ENCODE results near the gene SLC29A3.

DNA sequence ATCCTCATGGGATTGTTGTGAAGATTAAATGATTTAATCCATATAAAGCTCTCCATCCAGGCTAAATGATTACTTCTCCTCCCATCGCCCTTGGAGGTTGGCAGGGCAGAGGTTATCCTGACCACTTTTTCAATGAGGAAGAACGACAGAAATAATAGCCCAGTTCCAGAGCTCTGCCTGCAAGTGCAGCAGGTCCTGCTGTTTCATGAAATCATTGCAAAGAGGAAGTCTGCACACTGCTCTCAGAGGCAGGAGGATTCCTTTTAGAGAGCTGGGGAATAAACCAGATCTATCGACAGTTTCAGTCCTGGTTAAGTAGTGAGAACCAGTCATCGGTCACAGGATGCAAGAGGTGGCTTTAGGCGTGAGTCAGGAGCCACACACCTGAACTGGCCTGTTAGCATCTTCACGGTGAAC lies 52.7 kb downstream of the SLC29A3 start:
- TF ChIP-seq, protein P1, sequence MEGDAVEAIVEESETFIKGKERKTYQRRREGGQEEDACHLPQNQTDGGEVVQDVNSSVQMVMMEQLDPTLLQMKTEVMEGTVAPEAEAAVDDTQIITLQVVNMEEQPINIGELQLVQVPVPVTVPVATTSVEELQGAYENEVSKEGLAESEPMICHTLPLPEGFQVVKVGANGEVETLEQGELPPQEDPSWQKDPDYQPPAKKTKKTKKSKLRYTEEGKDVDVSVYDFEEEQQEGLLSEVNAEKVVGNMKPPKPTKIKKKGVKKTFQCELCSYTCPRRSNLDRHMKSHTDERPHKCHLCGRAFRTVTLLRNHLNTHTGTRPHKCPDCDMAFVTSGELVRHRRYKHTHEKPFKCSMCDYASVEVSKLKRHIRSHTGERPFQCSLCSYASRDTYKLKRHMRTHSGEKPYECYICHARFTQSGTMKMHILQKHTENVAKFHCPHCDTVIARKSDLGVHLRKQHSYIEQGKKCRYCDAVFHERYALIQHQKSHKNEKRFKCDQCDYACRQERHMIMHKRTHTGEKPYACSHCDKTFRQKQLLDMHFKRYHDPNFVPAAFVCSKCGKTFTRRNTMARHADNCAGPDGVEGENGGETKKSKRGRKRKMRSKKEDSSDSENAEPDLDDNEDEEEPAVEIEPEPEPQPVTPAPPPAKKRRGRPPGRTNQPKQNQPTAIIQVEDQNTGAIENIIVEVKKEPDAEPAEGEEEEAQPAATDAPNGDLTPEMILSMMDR (IDR thresholded peaks at IDR 0.05), result no peak
- TF ChIP-seq EZH2phosphoT487 (IDR thresholded peaks at IDR 0.05) (no peak), EZH2 (IDR thresholded peaks at IDR 0.05) (no peak)

Data from neural progenitor cell (in vitro differentiated cells).